Lung (tissue), 12 donors: ENCODE results near the gene SIX2. TPM values are rescaled to one million over a fixed set of nuclear protein-coding genes. Genes with fewer than 3 reads are reported as not detected.

ENCODE experiments used
- ATAC-seq: fragments of 200-7000 bp; cut with Tn5 transposase; one replicate; pipeline ENCODE4 v1.9.1; 2020; ENCODE audit warnings: moderate number of reproducible peaks; ENCODE audit not compliant: insufficient read depth, low FRiP score
- DNase-seq, 3 donors: peaks; one replicate each; pipeline ENCODE4 v3.0.0-alpha.2; 2013 to 2017
- H3K27ac ChIP-seq, 2 donors: one replicate each; pipeline ENCODE4 v1.5.1; 2013; ENCODE audit warnings: mild to moderate bottlenecking in 2 of 2, moderate library complexity in 2 of 2, control low read depth in 1 of 2, inconsistent platforms in 1 of 2, low read depth in 1 of 2, low read length in 1 of 2
- H3K27me3 ChIP-seq, 3 donors: one replicate each; pipeline ENCODE4 v1.5.1; 2013; ENCODE audit warnings: low read length in 2 of 3; ENCODE audit not compliant: control insufficient read depth in 3 of 3, insufficient read depth in 3 of 3
- H3K36me3 ChIP-seq, 4 donors: one replicate each; pipeline ENCODE4 v1.5.1; 2013; ENCODE audit warnings: low read length in 4 of 4, mild to moderate bottlenecking in 1 of 4, moderate library complexity in 1 of 4; ENCODE audit not compliant: control insufficient read depth in 4 of 4, insufficient read depth in 4 of 4
- H3K4me1 ChIP-seq, 5 donors: one replicate each; pipeline ENCODE4 v1.5.1; 2013; ENCODE audit warnings: low read length in 5 of 5, mild to moderate bottlenecking in 2 of 5, moderate library complexity in 1 of 5; ENCODE audit not compliant: control insufficient read depth in 5 of 5, insufficient read depth in 5 of 5
- H3K4me3 ChIP-seq: one replicate; pipeline ENCODE4 v1.5.1; 2013; ENCODE audit warnings: mild to moderate bottlenecking, control low read depth, moderate library complexity
- H3K9ac ChIP-seq, 2 donors: one replicate each; pipeline ENCODE4 v1.5.1; 2013; ENCODE audit warnings: low read length in 2 of 2, control low read depth in 1 of 2; ENCODE audit not compliant: insufficient read depth in 1 of 2
- H3K9me3 ChIP-seq, 4 donors: one replicate each; pipeline ENCODE4 v1.5.1; 2013; ENCODE audit warnings: low read length in 3 of 4, mild to moderate bottlenecking in 1 of 4, moderate library complexity in 1 of 4; ENCODE audit not compliant: control insufficient read depth in 4 of 4, insufficient read depth in 3 of 4
- WGBS, 2 donors: extraction: QIAGEN DNeasy Blood & Tissue Kit; methylation state at CpG; one replicate each; pipeline ENCODE4 v1.1.7; 2013; 5-methylcytosine and 5-hydroxymethylcytosine counted together
- polyA plus RNA-seq, 2 donors: library from polyadenylated mRNA; stranded (reverse); fragments of 200-250 nt; gene quantifications; one replicate each; pipeline ENCODE4 v1.2.1, GENCODE V29; 2013
- total RNA-seq, 2 donors: library from RNA; depleted of rRNA in 1 of 2; stranded (reverse); fragments of >200 nt in 1 of 2; gene quantifications; one replicate each; pipeline ENCODE4 v1.2.1, GENCODE V29; 2014 to 2021
- TF ChIP-seq, protein P1 (sequence below): IDR thresholded peaks from 2 replicates; pipeline ENCODE4 v1.5.1; 2012; ENCODE audit warnings: mild to moderate bottlenecking; ENCODE audit errors: control extremely low read depth, extremely low read depth
- donor health status: control.
- donor health status: control.
- donor health status: Bipolar disorder and iron deficiency.
- donor health status: healthy.
- donor health status: DM: yes; HTN: yes; CAD: no.

The SIX2 gene
- total and polyA plus RNA-seq, 4 donors: 0.34 to 0.83 (median 0.44) TPM

DNA sequence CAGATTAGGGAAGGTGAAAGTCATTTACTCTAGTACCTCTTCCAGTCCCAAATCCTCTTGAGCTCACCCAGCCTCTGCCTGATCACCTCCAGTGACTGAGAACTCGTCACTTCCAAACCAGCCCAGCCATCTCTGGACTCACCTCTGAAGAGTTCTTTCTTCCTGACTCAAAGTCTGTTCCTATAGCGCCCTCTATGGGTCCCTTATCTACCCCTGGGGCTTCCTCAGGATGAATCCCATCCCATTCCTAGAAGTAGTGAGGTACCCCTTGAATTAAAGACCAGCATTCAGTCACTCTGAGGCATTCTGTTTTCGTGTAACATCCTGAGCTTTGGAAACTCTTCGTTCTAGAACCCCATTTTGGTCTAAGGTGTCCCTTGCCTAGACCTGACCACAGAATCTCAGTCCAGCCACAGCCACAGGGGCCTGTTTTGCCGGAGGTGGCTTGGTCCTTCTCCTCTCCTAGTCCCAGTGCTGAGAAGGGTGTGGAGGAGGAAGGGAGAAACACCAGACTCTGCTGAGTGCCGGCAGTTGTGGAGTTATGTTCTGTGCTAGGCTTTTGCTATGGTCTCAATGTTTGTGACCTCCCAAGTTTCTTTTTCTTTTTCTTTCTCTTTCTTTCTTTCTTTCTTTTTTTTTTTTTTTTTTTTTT lies 35.1 kb downstream of the SIX2 start:
- H3K9ac ChIP-seq: no peak overlapping the region
- H3K9me3 ChIP-seq: no peaks in the 10 kb centered on the region
- no peak overlapping the region for H3K27ac ChIP-seq
- no peaks in the 10 kb centered on the region for H3K36me3 ChIP-seq
- peak in 2 of 3 donors; percentile 29 to 43 for DNase-seq
- TF ChIP-seq, protein P1, sequence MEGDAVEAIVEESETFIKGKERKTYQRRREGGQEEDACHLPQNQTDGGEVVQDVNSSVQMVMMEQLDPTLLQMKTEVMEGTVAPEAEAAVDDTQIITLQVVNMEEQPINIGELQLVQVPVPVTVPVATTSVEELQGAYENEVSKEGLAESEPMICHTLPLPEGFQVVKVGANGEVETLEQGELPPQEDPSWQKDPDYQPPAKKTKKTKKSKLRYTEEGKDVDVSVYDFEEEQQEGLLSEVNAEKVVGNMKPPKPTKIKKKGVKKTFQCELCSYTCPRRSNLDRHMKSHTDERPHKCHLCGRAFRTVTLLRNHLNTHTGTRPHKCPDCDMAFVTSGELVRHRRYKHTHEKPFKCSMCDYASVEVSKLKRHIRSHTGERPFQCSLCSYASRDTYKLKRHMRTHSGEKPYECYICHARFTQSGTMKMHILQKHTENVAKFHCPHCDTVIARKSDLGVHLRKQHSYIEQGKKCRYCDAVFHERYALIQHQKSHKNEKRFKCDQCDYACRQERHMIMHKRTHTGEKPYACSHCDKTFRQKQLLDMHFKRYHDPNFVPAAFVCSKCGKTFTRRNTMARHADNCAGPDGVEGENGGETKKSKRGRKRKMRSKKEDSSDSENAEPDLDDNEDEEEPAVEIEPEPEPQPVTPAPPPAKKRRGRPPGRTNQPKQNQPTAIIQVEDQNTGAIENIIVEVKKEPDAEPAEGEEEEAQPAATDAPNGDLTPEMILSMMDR: no peak
- H3K27me3 ChIP-seq: peaks cover 0 to 9% (median 6%) of the 10 kb centered on the region in 3 donors
- no peak for ATAC-seq
- H3K4me3 ChIP-seq: no peak overlapping the region
- WGBS, 2 donors: 65 to 76% methylated on average over 6 of the region's 6 CpGs
- no peaks in the 10 kb centered on the region for H3K4me1 ChIP-seq

DNA sequence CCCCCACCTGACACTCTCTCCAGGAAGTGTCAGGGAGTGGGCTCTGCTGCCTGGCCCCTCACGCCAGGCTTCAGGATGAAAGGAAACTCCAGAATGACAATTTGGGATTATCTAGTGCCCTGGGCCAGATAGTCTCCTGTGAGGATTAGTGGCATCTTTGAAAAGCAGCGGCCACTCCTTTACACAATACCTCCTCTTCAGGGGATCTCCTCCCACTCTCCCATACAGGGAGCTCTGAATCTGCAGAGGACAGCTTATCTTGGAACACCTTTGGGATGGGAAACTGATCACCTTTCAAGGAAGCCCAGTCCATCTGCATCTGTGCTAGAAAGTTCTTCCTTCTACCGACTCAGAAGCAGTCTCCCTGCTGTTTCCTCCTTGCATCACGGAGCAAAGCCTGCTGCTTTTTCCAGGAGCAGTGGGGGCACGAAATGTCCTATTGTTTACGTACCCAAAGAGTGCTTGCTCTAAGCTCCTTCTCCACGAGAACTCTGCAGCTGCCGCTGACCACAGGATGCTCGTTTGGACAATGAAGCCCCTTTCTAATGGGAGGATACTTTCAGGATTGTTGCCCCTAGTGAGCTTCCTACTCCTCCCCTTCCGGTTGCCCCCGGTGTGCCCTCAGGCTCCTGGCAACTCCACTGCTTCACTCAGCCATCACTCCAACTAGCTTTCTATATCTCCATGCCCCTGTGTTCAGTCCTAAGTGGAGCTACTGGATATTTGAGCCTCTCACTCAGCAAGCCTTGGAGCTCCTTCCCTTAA lies 36.3 kb downstream of the SIX2 start:
- Histone ChIP-seq H3K9ac (no peak overlapping the region), H3K9me3 (no peaks in the 10 kb centered on the region), H3K27ac (no peak overlapping the region), H3K27me3 (peaks cover 0 to 6% (median 6%) of the 10 kb centered on the region in 3 donors), H3K4me3 (no peak overlapping the region), H3K36me3 (no peaks in the 10 kb centered on the region), H3K4me1 (no peaks in the 10 kb centered on the region)
- WGBS, 2 donors: 22 to 29% methylated on average over 11 of the region's 11 CpGs
- TF ChIP-seq, protein P1: no peak
- ATAC-seq (no peak), DNase-seq (peak in 1 of 3 donors; percentile 19)

DNA sequence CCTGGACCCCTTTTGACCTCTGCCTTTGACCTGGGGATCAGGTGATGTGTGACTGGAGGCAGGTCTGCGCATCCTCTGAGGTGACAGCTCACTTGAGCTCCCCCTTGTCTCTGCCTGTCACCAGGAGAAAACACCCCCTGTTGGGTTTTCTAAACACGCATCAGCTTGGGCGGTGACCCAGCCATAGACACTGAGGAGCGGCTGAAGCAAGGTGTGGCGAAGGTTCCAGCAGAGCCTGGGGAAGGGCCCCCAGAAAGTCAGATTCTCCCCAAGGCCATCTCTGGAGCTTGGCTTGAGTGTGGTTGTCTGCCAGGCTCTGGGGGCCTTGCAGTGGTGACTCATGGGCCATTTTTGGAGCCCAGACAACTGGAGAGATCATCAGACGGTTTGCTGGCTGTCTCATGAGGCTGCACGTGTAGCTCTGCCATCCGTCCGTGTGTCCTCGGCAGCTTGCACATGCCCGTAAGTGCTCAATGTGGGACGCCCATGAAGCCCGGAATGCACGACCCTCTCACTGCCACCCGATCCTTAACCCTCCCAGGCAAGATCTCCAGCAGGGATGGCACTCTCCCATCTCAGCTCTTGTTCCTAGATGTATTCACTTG lies 38.3 kb downstream of the SIX2 start:
- ATAC-seq (no peak), DNase-seq (no peak)
- 86 to 93% methylated on average over 15 of the region's 15 CpGs for WGBS, 2 donors
- peaks cover 3 to 11% (median 4%) of the 10 kb centered on the region in 3 donors for H3K27me3 ChIP-seq
- H3K27ac ChIP-seq: no peak overlapping the region
- no peaks in the 10 kb centered on the region for H3K9me3 ChIP-seq
- no peaks in the 10 kb centered on the region for H3K4me1 ChIP-seq
- no peak overlapping the region for H3K4me3 ChIP-seq
- H3K9ac ChIP-seq: no peak overlapping the region
- TF ChIP-seq, protein P1: no peak
- H3K36me3 ChIP-seq: no peaks in the 10 kb centered on the region
